Immature natural killer cell (primary cell): ENCODE results near the gene DDIT4. TPM values are rescaled to one million over a fixed set of nuclear protein-coding genes. Genes with fewer than 3 reads are reported as not detected.
"Not testable (repeated sequence)": the region's sequence is repeated elsewhere in the genome, so short reads cannot be mapped to it uniquely, and the experiment has no call there.

Experiments used
- DNase-seq, 3 donors: peaks; one replicate each; pipeline ENCODE4 v3.0.0; 2022; ENCODE audit warnings: mixed read lengths in 1 of 3
- H3K27ac Mint-ChIP-seq, 6 donors: one replicate each; pipeline ENCODE4 v1.8.0; 2020; ENCODE audit warnings: mixed read lengths in 6 of 6, mild to moderate bottlenecking in 5 of 6, inconsistent platforms in 4 of 6, moderate library complexity in 3 of 6
- H3K27me3 Mint-ChIP-seq, 3 donors: one replicate each; pipeline ENCODE4 v1.8.0; 2020 to 2021; ENCODE audit warnings: low read depth in 3 of 3, mild to moderate bottlenecking in 3 of 3, mixed read lengths in 3 of 3, moderate library complexity in 3 of 3, inconsistent platforms in 1 of 3
- H3K36me3 Mint-ChIP-seq, 3 donors: one replicate each; pipeline ENCODE4 v1.8.0; 2020; ENCODE audit warnings: mixed read lengths in 3 of 3, inconsistent platforms in 2 of 3, mild to moderate bottlenecking in 2 of 3
- H3K4me1 Mint-ChIP-seq, 2 donors: one replicate each; pipeline ENCODE4 v1.8.0; 2020; ENCODE audit warnings: inconsistent platforms in 2 of 2, mild to moderate bottlenecking in 2 of 2, mixed read lengths in 2 of 2, moderate library complexity in 1 of 2
- H3K4me3 Mint-ChIP-seq, 5 donors: one replicate each; pipeline ENCODE4 v1.8.0; 2020; ENCODE audit warnings: mild to moderate bottlenecking in 5 of 5, mixed read lengths in 5 of 5, inconsistent platforms in 3 of 5, moderate library complexity in 3 of 5
- H3K9me3 Mint-ChIP-seq, 6 donors: one replicate each; pipeline ENCODE4 v1.8.0; 2020; ENCODE audit warnings: mild to moderate bottlenecking in 6 of 6, mixed read lengths in 6 of 6, inconsistent platforms in 4 of 6, moderate library complexity in 3 of 6
- polyA plus RNA-seq, 3 donors: library from polyadenylated mRNA; unstranded; fragments of 300-500 nt; fragmentation: Illumina TruSeq; gene quantifications; one replicate each; pipeline ENCODE4 v1.2.3, GENCODE V29; 2021

The DDIT4 gene
- polyA plus RNA-seq, 3 donors from 2014 or later: 437 to 876 (median 450) TPM

- H3K27me3 Mint-ChIP-seq: peaks cover 14 to 21% (median 18%) of the 10 kb centered on the region in 3 donors
- DNase-seq: no peak
- peak overlapping the region in 3 of 5 donors; percentile 82 to 90 (median 88) for H3K4me3 Mint-ChIP-seq
- H3K36me3 Mint-ChIP-seq: no peaks in the 10 kb centered on the region
- peak overlapping the region; percentile 91 to 100 (median 100) for H3K27ac Mint-ChIP-seq
- peaks cover 0 to 4% (median 0%) of the 10 kb centered on the region in 6 donors for H3K9me3 Mint-ChIP-seq
- H3K4me1 Mint-ChIP-seq: peaks cover 56 to 57% of the 10 kb centered on the region in 2 donors
Observed at GRCh38 chr10:72298592-72299519, 25.1 kb downstream of the DDIT4 start.

GRCh38 chr10:72303424-72304128 lies 29.9 kb downstream of the DDIT4 start:
- Mint-ChIP-seq H3K27me3 (peaks cover 0 to 2% (median 0%) of the 10 kb centered on the region in 3 donors), H3K36me3 (no peaks in the 10 kb centered on the region), H3K4me1 (peaks cover 35 to 43% of the 10 kb centered on the region in 2 donors), H3K27ac (peak overlapping the region in 5 of 6 donors; percentile 45 to 83 (median 63)), H3K9me3 (no peaks in the 10 kb centered on the region), H3K4me3 (peak overlapping the region in 2 of 5 donors; percentile 27 to 54)
- DNase-seq: no peak

- Mint-ChIP-seq H3K9me3 (no peaks in the 10 kb centered on the region), H3K4me1 (peaks cover 50 to 56% of the 10 kb centered on the region in 2 donors), H3K27ac (peak overlapping the region in 4 of 6 donors; percentile 23 to 80 (median 32)), H3K36me3 (no peaks in the 10 kb centered on the region), H3K27me3 (peaks cover 0 to 5% (median 3%) of the 10 kb centered on the region in 3 donors), H3K4me3 (no peak overlapping the region)
- no peak for DNase-seq
Observed at GRCh38 chr10:72306215-72306760, 32.6 kb downstream of the DDIT4 start.

- Mint-ChIP-seq H3K27ac (peak overlapping the region in 3 of 6 donors; percentile 28 to 85 (median 82)), H3K4me1 (peaks cover 50 to 57% of the 10 kb centered on the region in 2 donors)
- DNase-seq, H3K4me3 Mint-ChIP-seq, H3K9me3 Mint-ChIP-seq, H3K27me3 Mint-ChIP-seq, H3K36me3 Mint-ChIP-seq: not testable (repeated sequence)
Observed at GRCh38 chr10:72307711-72308110, 34.0 kb downstream of the DDIT4 start.

GRCh38 chr10:72308320-72308987 lies 34.7 kb downstream of the DDIT4 start:
- peak overlapping the region in 2 of 5 donors; percentile 17 to 58 for H3K4me3 Mint-ChIP-seq
- peaks cover 50 to 53% of the 10 kb centered on the region in 2 donors for H3K4me1 Mint-ChIP-seq
- H3K27ac Mint-ChIP-seq: peak overlapping the region in 5 of 6 donors; percentile 17 to 90 (median 85)
- peaks cover 0 to 7% (median 1%) of the 10 kb centered on the region in 3 donors for H3K27me3 Mint-ChIP-seq
- no peaks in the 10 kb centered on the region for H3K9me3 Mint-ChIP-seq
- H3K36me3 Mint-ChIP-seq: no peaks in the 10 kb centered on the region
- no peak for DNase-seq

- peak overlapping the region; percentile 25 to 75 (median 58) for H3K4me3 Mint-ChIP-seq
- no peaks in the 10 kb centered on the region for H3K36me3 Mint-ChIP-seq
- peak in 2 of 3 donors; percentile 59 to 71 for DNase-seq
- H3K27me3 Mint-ChIP-seq: peaks cover 1 to 7% (median 1%) of the 10 kb centered on the region in 3 donors
- H3K4me1 Mint-ChIP-seq: peaks cover 43 to 50% of the 10 kb centered on the region in 2 donors
- H3K9me3 Mint-ChIP-seq: no peaks in the 10 kb centered on the region
- H3K27ac Mint-ChIP-seq: peak overlapping the region; percentile 80 to 90 (median 84)
Observed at GRCh38 chr10:72309290-72310240, 35.8 kb downstream of the DDIT4 start.

GRCh38 chr10:72310241-72310633 lies 36.5 kb downstream of the DDIT4 start:
- H3K4me1 Mint-ChIP-seq: peaks cover 40 to 47% of the 10 kb centered on the region in 2 donors
- H3K27ac Mint-ChIP-seq: peak overlapping the region; percentile 80 to 90 (median 84)

GRCh38 chr10:72310636-72311035 lies 36.9 kb downstream of the DDIT4 start:
- H3K9me3 Mint-ChIP-seq: no peaks in the 10 kb centered on the region

More at GRCh38 chr10:72310241-72310633, 36.5 kb downstream of the DDIT4 start:
- no peak for DNase-seq
- Mint-ChIP-seq H3K9me3 (no peaks in the 10 kb centered on the region), H3K27me3 (peaks cover 1 to 7% (median 3%) of the 10 kb centered on the region in 3 donors), H3K4me3 (peak overlapping the region in 3 of 5 donors; percentile 28 to 75 (median 58)), H3K36me3 (no peaks in the 10 kb centered on the region)

GRCh38 chr10:72311667-72312066 lies 37.9 kb downstream of the DDIT4 start:
- H3K27me3 Mint-ChIP-seq: peaks cover 1 to 7% (median 3%) of the 10 kb centered on the region in 3 donors
- peaks cover 48 to 53% of the 10 kb centered on the region in 2 donors for H3K4me1 Mint-ChIP-seq
- no peaks in the 10 kb centered on the region for H3K9me3 Mint-ChIP-seq
- no peak for DNase-seq
- H3K36me3 Mint-ChIP-seq: no peaks in the 10 kb centered on the region
- peak overlapping the region in 4 of 5 donors; percentile 12 to 53 (median 36) for H3K4me3 Mint-ChIP-seq
- H3K27ac Mint-ChIP-seq: peak overlapping the region in 4 of 6 donors; percentile 33 to 87 (median 62)

More at GRCh38 chr10:72310636-72311035, 36.9 kb downstream of the DDIT4 start:
- no peak for DNase-seq
- Mint-ChIP-seq H3K27me3 (peaks cover 1 to 7% (median 3%) of the 10 kb centered on the region in 3 donors), H3K4me1 (peaks cover 40 to 46% of the 10 kb centered on the region in 2 donors), H3K4me3 (peak overlapping the region in 3 of 5 donors; percentile 13 to 28 (median 15)), H3K36me3 (no peaks in the 10 kb centered on the region), H3K27ac (peak overlapping the region in 4 of 6 donors; percentile 40 to 90 (median 84))

GRCh38 chr10:72312865-72313391 lies 39.2 kb downstream of the DDIT4 start:
- no peak overlapping the region for H3K4me3 Mint-ChIP-seq
- H3K36me3 Mint-ChIP-seq: no peaks in the 10 kb centered on the region
- H3K27ac Mint-ChIP-seq: peak overlapping the region in 2 of 6 donors; percentile 42 to 57
- H3K9me3 Mint-ChIP-seq: no peaks in the 10 kb centered on the region
- H3K4me1 Mint-ChIP-seq: peaks cover 56 to 60% of the 10 kb centered on the region in 2 donors
- no peak for DNase-seq
- H3K27me3 Mint-ChIP-seq: peaks cover 1 to 7% (median 3%) of the 10 kb centered on the region in 3 donors

- Mint-ChIP-seq H3K9me3 (no peaks in the 10 kb centered on the region), H3K27ac (no peak overlapping the region)
Observed at GRCh38 chr10:72314263-72314662, 40.5 kb downstream of the DDIT4 start.

GRCh38 chr10:72315054-72315453 lies 41.3 kb downstream of the DDIT4 start:
- DNase-seq: no peak
- no peaks in the 10 kb centered on the region for H3K36me3 Mint-ChIP-seq
- H3K9me3 Mint-ChIP-seq: no peaks in the 10 kb centered on the region
- no peak overlapping the region for H3K4me3 Mint-ChIP-seq
- H3K4me1 Mint-ChIP-seq: peaks cover 52 to 57% of the 10 kb centered on the region in 2 donors
- H3K27me3 Mint-ChIP-seq: peaks cover 3 to 12% (median 10%) of the 10 kb centered on the region in 3 donors
- peak overlapping the region in 1 of 6 donors; percentile 45 for H3K27ac Mint-ChIP-seq

More at GRCh38 chr10:72314263-72314662, 40.5 kb downstream of the DDIT4 start:
- Mint-ChIP-seq H3K27me3 (peaks cover 3 to 7% (median 7%) of the 10 kb centered on the region in 3 donors), H3K36me3 (no peaks in the 10 kb centered on the region), H3K4me3 (no peak overlapping the region), H3K4me1 (peaks cover 56 to 60% of the 10 kb centered on the region in 2 donors)
- no peak for DNase-seq
